A172 (cell line): ENCODE results near the gene SETX. TPM values are rescaled to one million over a fixed set of nuclear protein-coding genes. Genes with fewer than 3 reads are reported as not detected.
"Not testable (repeated sequence)": the region's sequence is repeated elsewhere in the genome, so short reads cannot be mapped to it uniquely, and the experiment has no call there.

Experiments
- DNase-seq: peaks from one replicate; pipeline ENCODE4 v3.0.0-alpha.2; 2015; ENCODE audit warnings: low spot score
- total RNA-seq: library from RNA; depleted of rRNA; stranded (reverse); fragments of >200 nt; shearing (Covaris generic); gene quantifications from 2 replicates; pipeline ENCODE4 v1.2.3, GENCODE V29; 2014; rRNA removed

SETX gene
- 32.3 and 33.6 TPM in 2 replicates for total RNA-seq

GRCh38 chr9:132354637-132355355, at the start of gene SETX:
Gene SETX (minus strand): TSS chr9:132354986. CDS start chr9:132349428, 5,558 bp downstream.
- DNase-seq: peak; percentile 95

- no peak for DNase-seq
Measured at GRCh38 chr9:132404228-132404881, 49.6 kb upstream of the SETX start.

- DNase-seq: no peak
Measured at GRCh38 chr9:132401824-132402223, 47.0 kb upstream of the SETX start.

GRCh38 chr9:132395560-132395959, 40.8 kb upstream of the SETX start:
- DNase-seq: no peak

- no peak for DNase-seq
Measured at GRCh38 chr9:132391449-132391848, 36.7 kb upstream of the SETX start.

- no peak for DNase-seq
Measured at GRCh38 chr9:132390966-132391365, 36.2 kb upstream of the SETX start.

- DNase-seq: no peak
Measured at GRCh38 chr9:132387133-132387532, 32.3 kb upstream of the SETX start.

GRCh38 chr9:132384376-132384775, 29.6 kb upstream of the SETX start:
- no peak for DNase-seq

- DNase-seq: no peak
Measured at GRCh38 chr9:132383462-132383883, 28.7 kb upstream of the SETX start.

GRCh38 chr9:132381966-132382541, 27.3 kb upstream of the SETX start:
- DNase-seq: no peak

- not testable (repeated sequence) for DNase-seq
Measured at GRCh38 chr9:132378416-132378815, 23.6 kb upstream of the SETX start.

GRCh38 chr9:132377769-132378168, 23.0 kb upstream of the SETX start:
- not testable (repeated sequence) for DNase-seq

- DNase-seq: peak; percentile 73
Measured at GRCh38 chr9:132372177-132373095, 17.6 kb upstream of the SETX start.

- DNase-seq: no peak
Measured at GRCh38 chr9:132370592-132370991, 15.8 kb upstream of the SETX start.

GRCh38 chr9:132369421-132369820, 14.6 kb upstream of the SETX start:
- no peak for DNase-seq

- DNase-seq: no peak
Measured at GRCh38 chr9:132367613-132368313, 13.0 kb upstream of the SETX start.

GRCh38 chr9:132366481-132366880, 11.7 kb upstream of the SETX start:
- DNase-seq: no peak

- DNase-seq: no peak
Measured at GRCh38 chr9:132365986-132366385, 11.2 kb upstream of the SETX start.

GRCh38 chr9:132364068-132364467, 9.3 kb upstream of the SETX start:
- no peak for DNase-seq

- DNase-seq: no peak
Measured at GRCh38 chr9:132357764-132358163, 3.0 kb upstream of the SETX start.

GRCh38 chr9:132356324-132356924, 1.6 kb upstream of the SETX start:
- DNase-seq: no peak
